Measurements from ENCODE around the gene SLC35B2. TPM values are rescaled to one million over a fixed set of nuclear protein-coding genes. Genes with fewer than 3 reads are reported as not detected.

Gene SLC35B2
- total RNA-seq, 4 donors from 2014 or later = 10.7 to 35.2 (median 26.5) TPM

- Histone ChIP-seq H3K27ac (peak overlapping the region; percentile 90 to 99 (median 92)), H3K9me3 (no peaks in the 10 kb centered on the region), H3K27me3 (no peaks in the 10 kb centered on the region), H3K4me1 (peaks cover 4 to 22% (median 9%) of the 10 kb centered on the region in 4 donors), H3K4me3 (peak overlapping the region; percentile 91 to 95 (median 92)), H3K36me3 (peaks cover 0 to 57% (median 0%) of the 10 kb centered on the region in 3 donors)
- no peak for DNase-seq
- TF ChIP-seq POLR2A (IDR thresholded peaks at IDR 0.05) = no peak
- no peak for TF ChIP-seq CTCF (IDR thresholded peaks at IDR 0.05)
Measured at GRCh38 chr6:44256775-44257024, 628 bp downstream of the SLC35B2 start.

GRCh38 chr6:44255871-44256774, 1.2 kb downstream of the SLC35B2 start:
- Histone ChIP-seq H3K27ac (peak overlapping the region; percentile 90 to 99 (median 92)), H3K27me3 (no peaks in the 10 kb centered on the region), H3K4me1 (peaks cover 4 to 22% (median 9%) of the 10 kb centered on the region in 4 donors), H3K4me3 (peak overlapping the region; percentile 91 to 95 (median 92)), H3K9me3 (no peaks in the 10 kb centered on the region), H3K36me3 (peaks cover 0 to 59% (median 0%) of the 10 kb centered on the region in 3 donors)
- TF ChIP-seq CTCF (IDR thresholded peaks at IDR 0.05) = no peak
- no peak for TF ChIP-seq POLR2A (IDR thresholded peaks at IDR 0.05)
- no peak for DNase-seq

GRCh38 chr6:44255105-44255808, 2.1 kb downstream of the SLC35B2 start:
- Histone ChIP-seq H3K4me1 (peaks cover 4 to 30% (median 9%) of the 10 kb centered on the region in 4 donors), H3K27me3 (no peaks in the 10 kb centered on the region), H3K4me3 (no peak overlapping the region), H3K36me3 (peaks cover 0 to 65% (median 0%) of the 10 kb centered on the region in 3 donors), H3K27ac (peak overlapping the region in 1 of 4 donors; percentile 99), H3K9me3 (no peaks in the 10 kb centered on the region)
- DNase-seq = no peak
- TF ChIP-seq POLR2A (IDR thresholded peaks at IDR 0.05) (no peak), CTCF (IDR thresholded peaks at IDR 0.05) (no peak)

GRCh38 chr6:44254191-44255104, 2.9 kb downstream of the SLC35B2 start:
- Histone ChIP-seq H3K27ac (no peak overlapping the region), H3K4me1 (peaks cover 4 to 38% (median 7%) of the 10 kb centered on the region in 4 donors), H3K36me3 (peaks cover 0 to 65% (median 0%) of the 10 kb centered on the region in 3 donors), H3K4me3 (no peak overlapping the region), H3K9me3 (no peaks in the 10 kb centered on the region), H3K27me3 (no peaks in the 10 kb centered on the region)
- TF ChIP-seq POLR2A (IDR thresholded peaks at IDR 0.05) (no peak), CTCF (IDR thresholded peaks at IDR 0.05) (no peak)
- DNase-seq = no peak
